ENCODE measurements around the gene PLPP3.

Gene PLPP3

GRCh38 chr1:56463376-56463775 lies 116.0 kb downstream of the PLPP3 start:
- DNase-seq (ENCODE audit: low read depth, low spot score) = no peak
- in situ Hi-C loops (cut with HindIII; ENCODE audit: low sequenced_read_pairs) = no loop called here
- no peak overlapping the region for H3K4me3 ChIP-seq (ENCODE audit: low read depth, low read length)
- TF ChIP-seq, protein P1, sequence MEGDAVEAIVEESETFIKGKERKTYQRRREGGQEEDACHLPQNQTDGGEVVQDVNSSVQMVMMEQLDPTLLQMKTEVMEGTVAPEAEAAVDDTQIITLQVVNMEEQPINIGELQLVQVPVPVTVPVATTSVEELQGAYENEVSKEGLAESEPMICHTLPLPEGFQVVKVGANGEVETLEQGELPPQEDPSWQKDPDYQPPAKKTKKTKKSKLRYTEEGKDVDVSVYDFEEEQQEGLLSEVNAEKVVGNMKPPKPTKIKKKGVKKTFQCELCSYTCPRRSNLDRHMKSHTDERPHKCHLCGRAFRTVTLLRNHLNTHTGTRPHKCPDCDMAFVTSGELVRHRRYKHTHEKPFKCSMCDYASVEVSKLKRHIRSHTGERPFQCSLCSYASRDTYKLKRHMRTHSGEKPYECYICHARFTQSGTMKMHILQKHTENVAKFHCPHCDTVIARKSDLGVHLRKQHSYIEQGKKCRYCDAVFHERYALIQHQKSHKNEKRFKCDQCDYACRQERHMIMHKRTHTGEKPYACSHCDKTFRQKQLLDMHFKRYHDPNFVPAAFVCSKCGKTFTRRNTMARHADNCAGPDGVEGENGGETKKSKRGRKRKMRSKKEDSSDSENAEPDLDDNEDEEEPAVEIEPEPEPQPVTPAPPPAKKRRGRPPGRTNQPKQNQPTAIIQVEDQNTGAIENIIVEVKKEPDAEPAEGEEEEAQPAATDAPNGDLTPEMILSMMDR (IDR thresholded peaks at IDR 0.05; ENCODE audit: low read depth, low read length) = no peak

DNA sequence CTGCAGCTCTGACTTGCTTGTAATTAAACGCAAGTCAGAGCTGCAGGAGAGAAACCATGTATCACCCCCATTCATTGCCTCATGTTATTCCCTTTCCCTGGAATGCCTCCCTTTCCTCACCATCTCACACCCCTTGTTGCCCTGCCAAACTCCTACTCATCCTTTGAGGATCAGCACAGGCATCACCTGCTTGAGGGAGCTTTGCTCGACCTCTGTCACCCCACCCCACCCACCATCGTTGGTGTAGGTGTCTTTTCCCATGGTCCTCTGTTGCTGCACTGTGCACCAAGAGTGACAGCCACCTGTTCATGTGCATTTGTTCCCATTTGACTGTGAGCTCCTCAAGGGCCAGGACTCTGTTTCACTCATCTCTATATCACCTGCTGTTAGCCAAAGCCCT lies 117.2 kb downstream of the PLPP3 start:
- H3K4me3 ChIP-seq (ENCODE audit: low read depth, low read length) = no peak overlapping the region
- DNase-seq (ENCODE audit: low read depth, low spot score) = no peak
- in situ Hi-C loops (cut with HindIII; ENCODE audit: low sequenced_read_pairs) = no loop called here
- TF ChIP-seq, protein P1 (IDR thresholded peaks at IDR 0.05; ENCODE audit: low read depth, low read length) = no peak

DNA sequence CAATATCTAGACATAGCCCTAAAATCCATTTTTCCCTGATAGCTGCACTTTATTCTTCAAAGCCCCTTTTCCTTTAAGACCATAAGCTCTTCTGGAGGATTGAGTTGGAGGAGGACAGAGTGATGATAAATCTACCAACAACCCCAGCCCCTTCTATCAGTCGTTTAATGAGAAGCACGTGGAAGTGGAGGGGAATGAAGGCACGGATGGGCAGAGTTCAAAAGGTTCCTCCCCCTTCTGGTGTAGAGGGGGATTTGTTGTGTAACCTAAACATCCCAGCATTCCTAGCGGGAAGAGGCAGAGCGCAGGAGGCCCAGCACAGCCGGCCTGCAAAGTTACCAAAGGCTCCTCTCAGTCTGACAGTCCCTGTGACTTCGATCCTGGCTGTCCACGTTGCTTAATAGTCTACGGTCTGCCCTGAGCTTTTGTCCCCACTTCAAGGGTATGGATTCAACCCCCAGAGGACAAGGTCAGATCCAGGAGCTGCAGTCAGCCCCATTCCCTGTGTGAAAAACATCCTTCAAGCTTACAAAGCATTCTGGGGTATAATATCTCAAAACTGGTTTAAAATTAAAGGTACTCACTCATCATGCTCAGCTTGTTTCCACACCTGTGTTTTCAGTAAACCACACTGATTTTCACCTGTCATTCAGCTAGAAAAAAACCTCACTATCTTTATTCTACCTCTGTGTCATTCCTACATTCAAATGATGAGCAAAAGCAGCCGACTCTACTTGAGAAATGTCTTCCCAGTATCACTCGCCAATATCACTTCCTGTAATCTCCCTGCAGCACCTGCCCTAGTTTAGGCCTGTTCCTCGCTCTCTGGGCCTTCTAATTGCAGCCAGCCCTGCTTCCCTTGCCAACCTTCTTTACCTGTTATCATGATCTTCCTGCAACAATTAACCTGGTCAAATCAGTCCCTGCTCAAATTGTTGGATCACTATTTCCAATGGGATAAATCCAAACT lies 117.9 kb downstream of the PLPP3 start:
- in situ Hi-C loops (cut with HindIII; ENCODE audit: low sequenced_read_pairs) = no loop called here
- H3K4me3 ChIP-seq (ENCODE audit: low read depth, low read length) = no peak overlapping the region
- TF ChIP-seq, protein P1 (IDR thresholded peaks at IDR 0.05; ENCODE audit: low read depth, low read length) = no peak
- DNase-seq (ENCODE audit: low read depth, low spot score) = no peak

DNA sequence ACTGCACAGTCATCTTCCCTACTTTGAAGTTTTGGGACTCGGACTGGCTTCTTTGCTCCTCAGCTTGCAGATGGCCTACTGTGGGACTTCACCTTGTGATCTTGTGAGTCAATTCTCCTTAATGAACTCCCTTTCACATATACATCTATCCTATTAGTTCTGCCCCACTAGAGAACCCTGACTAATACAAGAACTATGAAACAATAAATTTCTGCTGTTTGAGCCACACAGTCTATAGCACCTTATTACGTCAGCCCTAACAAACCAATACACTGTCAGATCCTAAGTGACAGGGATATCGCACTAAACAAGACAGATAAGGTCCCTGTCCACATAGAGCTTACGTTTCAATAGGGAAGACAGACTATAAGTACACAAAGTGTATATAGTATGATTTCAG lies 120.1 kb downstream of the PLPP3 start:
- in situ Hi-C loops (cut with HindIII; ENCODE audit: low sequenced_read_pairs) = no loop called here
- no peak for DNase-seq (ENCODE audit: low read depth, low spot score)
- TF ChIP-seq, protein P1 (IDR thresholded peaks at IDR 0.05; ENCODE audit: low read depth, low read length) = no peak
- H3K4me3 ChIP-seq (ENCODE audit: low read depth, low read length) = no peak overlapping the region

- DNase-seq (ENCODE audit: low read depth, low spot score) = no peak
- in situ Hi-C loops (cut with HindIII; ENCODE audit: low sequenced_read_pairs) = no loop called here
- TF ChIP-seq, protein P1 (IDR thresholded peaks at IDR 0.05; ENCODE audit: low read depth, low read length) = no peak
- H3K4me3 ChIP-seq (ENCODE audit: low read depth, low read length) = no peak overlapping the region
Observed at GRCh38 chr1:56457756-56458375, 121.5 kb downstream of the PLPP3 start.

GRCh38 chr1:56456435-56457101 lies 122.8 kb downstream of the PLPP3 start:
- H3K4me3 ChIP-seq (ENCODE audit: low read depth, low read length) = no peak overlapping the region
- TF ChIP-seq, protein P1 (IDR thresholded peaks at IDR 0.05; ENCODE audit: low read depth, low read length) = no peak
- DNase-seq (ENCODE audit: low read depth, low spot score) = peak; percentile 58
- in situ Hi-C loops (cut with HindIII; ENCODE audit: low sequenced_read_pairs) = no loop called here
